Stimulated activated CD8-positive, alpha-beta memory T cell treated with anti-CD3 and anti-CD28 coated beads, Interleukin-7, amount 100 ng/mL, for 4 hours (primary cell): Measurements from ENCODE around the gene NELFA.

Experiments
- DNase-seq, 2 donors: peaks; one replicate each; pipeline ENCODE4 v3.0.0-alpha.2; 2020; ENCODE audit warnings: low read depth in 2 of 2

Gene NELFA

DNA sequence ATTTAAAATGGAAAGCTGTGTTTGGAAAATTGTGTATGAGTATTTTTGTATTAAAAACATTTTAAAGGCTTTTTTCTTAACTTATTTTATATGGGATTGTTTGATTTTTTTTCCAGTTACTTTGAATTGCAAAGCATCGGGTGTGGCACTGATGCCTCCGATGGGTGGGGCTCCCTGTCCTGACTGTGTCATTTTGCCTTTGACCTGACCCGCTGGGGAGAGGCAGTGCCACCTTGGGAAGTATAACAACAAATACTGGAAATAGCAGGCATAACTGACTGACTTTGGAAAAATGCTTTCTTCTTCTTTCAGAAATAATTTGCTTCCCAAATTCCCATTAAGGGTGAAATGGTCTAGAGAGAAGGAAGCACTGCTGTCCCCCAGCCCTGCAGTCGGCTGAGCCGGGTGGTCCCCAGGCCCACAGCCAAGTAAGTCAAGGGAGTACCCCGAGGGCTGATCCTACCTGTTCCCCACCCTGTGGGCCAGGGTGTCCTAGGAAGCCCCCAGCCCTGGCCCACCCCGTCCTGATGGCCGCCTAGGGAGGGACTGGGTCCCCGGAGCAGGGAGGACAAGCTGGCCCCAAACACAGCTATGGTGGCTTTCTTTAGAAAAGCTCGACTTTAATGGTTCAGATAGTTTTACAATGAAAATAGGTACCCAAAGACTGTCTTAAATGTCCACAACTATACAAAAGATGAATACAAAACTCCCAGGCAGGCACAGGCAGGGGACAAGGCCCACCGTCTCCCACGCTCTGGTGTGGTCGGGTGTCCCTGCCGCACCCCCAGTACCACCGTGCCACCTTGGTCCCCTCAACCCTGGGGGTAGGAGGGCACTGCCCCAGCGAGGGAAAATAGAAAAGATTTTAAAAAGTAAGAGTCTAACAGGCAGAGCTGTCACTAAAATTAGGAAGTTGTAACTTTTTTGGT lies 26.4 kb downstream of the NELFA start:
- no peak for DNase-seq

DNA sequence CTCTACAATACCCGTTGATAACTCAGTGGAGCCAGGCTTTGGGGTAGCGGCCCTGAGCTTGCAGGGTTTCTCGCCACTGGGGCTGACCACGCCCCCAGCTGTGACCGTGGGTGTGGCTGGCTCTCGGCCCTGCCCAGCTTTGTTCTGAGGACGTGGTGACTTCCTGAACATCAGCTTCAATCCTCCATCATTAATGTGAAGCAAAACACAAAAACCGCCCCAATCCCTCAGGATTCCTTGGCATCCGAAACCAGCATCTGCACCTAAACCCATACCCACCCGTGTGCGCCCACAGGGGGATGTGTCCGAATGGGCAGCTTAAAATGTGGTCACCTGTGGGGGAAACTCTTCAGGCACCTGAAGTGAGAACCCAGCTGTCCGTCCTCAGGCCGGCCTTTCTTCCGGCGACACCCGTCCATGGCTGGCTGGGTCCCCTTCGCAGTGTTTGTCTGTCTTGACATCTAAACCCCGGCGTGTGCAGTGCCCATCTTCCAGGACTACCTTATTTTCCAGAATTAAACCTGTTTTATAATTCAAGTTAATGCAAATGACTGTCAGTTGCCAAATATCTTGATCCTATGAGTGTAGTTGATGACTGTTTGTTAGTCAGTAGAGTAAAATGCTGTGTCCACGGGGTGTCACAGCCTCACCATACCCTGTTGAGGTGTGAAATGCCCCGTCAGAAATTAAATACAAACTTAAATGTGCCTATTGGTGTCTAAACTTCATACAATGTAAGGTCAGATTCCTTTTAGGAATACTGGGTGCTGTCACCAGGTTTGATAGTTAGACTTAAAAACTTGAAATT lies 27.3 kb downstream of the NELFA start:
- DNase-seq, result no peak

GRCh38 chr4:1980561-1981041 lies 28.2 kb downstream of the NELFA start:
- DNase-seq, result no peak

GRCh38 chr4:1979477-1980196 lies 29.1 kb downstream of the NELFA start:
- DNase-seq, result no peak

DNA sequence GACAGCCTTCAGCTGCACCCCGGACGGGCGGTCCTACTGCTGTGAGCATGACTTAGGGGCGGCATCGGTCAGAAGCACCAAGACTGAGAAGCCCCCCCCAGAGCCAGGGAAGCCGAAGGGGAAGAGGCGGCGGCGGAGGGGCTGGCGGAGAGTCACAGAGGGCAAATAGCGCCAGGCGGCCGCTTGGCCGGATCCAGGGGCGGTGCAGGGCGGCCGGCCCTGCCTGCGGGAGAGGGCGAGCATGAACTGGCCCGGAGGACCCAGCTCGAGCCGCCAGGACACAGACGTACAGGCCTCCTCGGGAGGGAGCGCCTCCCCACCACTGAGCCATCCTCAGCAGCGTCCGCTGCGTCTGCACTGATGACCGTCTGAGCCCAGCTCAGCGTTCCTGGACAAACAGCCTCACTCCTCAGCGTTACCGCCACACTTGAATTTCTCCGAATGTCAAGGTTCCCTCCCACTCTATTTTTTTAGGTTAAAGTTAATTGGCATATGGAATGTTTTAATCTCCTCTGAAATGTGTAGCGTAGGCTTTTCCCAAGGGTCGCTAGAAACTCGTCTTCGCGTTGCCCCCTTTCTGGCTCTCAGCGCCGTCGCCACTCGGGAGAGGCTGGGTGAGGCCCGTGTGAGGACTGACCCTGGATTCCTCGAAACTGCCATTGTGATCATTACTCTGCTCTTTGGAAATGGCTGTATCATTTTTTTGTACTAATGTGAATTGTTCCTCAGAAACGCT lies 29.9 kb downstream of the NELFA start:
- DNase-seq, result no peak

DNA sequence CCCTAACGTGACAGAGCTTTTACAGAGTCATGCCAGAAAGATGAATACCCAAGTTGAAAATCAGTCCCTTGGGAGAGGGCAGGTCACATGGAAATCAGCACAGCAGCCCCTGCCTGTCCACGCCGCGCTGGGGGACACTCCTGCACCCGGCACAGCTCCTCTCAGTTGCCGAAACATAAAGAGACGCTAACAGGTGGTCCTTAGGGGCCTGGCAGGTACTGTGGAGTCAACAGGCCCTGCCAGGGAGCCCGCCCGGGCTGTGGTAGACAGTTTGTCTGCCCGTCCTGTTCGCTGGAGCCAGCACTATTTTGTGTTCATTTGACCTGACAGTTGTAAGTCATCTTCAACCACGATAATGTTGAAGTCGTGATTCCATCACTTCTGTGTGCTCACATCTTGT lies 30.5 kb downstream of the NELFA start:
- DNase-seq, result no peak

DNA sequence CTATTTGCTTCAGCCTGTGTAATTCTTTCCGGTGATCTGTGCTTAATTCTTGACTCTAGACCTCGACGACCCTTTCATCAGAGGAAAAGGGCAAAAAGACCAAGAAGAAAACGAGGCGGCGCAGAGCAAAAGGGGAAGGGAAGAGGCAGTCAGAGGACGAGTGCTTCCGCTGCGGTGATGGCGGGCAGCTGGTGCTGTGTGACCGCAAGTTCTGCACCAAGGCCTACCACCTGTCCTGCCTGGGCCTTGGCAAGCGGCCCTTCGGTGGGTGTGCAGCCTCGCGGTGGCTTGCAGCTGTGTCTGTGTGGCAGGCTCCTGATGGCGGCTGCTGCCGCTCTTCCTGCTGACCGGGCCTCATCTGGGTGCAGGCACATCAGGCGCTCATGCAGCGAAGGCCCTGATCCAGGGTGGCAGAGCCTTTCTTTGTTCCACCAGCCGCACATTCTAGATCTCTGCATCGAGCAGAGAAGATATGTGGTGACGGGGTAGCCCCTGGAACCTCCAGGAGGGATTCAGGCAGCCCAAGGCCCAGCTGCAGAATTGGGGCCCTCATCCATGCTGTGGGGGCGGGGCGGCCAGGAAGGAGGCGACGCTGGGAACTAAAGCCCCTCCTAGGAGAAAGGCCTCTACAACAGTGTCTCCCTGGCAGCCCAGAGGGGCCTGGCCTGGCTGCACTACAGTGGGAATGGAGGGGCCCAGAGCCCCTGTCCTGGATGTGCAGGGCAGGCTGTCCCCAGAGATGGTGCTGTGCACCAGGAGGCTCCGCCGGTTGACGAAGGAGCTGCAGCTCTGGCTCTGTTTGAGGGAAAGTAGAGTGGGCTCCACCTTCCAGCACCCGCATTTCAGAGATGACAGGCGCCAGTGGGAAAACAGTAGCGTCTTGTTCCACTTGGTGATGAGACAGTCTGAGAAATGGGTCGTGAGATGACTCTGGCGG lies 32.1 kb downstream of the NELFA start:
- no peak for DNase-seq

DNA sequence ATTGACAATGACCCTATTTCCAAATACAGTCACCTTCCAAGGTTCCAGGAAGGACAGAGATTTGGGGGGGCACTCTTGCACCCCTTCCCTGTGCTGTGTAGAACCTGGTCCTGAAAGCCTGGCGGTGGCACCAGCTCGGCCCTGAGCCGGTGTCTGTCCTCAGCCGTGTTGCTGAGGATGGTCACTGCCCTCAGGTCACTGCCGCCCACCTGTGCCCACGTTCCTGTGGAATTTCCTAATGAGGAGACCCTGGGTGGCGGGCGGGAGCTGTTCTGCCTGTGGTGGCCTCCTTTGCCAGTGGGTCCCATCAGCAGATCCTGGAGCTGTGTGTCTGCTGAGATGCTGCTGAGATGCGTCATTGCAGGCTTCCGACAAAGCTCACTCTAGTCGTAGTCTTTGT lies 32.9 kb downstream of the NELFA start:
- DNase-seq, result no peak

DNA sequence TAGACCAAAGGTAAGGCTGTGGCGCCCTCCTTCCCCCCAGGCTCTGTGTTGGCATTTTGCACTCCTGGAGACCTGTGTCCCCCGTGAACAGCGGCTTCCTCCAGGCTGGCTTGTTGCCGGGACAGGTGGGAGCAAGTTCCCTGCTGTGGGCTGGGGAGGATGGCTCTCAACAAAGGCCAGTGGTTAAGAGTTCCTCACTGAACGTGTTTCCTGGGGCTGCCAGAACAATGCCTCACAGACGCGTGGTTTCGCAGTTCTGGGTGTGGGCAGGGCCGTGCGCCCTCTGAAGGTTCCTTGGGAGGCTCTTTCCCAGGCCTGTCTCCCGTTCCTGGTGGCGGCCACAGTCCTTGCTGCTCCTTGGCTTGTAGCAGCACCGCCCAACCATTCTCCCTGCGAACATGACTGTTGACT lies 33.4 kb downstream of the NELFA start:
- no peak for DNase-seq

DNA sequence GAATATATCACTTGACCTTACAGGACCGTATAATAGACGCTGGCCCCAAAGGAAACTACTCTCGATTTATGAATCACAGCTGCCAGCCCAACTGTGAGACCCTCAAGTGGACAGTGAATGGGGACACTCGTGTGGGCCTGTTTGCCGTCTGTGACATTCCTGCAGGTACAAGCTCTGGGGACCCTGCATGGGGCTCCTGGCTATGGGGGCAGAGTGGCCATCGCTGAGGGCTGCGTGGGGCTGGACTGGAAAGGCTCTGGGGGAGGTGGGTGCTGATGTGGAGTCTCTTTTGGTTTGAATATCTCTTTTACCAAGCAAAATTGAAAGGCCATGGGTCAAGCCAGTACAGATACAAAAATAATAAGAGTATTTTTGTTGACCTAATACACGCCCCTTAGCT lies 33.9 kb downstream of the NELFA start:
- DNase-seq, result no peak

DNA sequence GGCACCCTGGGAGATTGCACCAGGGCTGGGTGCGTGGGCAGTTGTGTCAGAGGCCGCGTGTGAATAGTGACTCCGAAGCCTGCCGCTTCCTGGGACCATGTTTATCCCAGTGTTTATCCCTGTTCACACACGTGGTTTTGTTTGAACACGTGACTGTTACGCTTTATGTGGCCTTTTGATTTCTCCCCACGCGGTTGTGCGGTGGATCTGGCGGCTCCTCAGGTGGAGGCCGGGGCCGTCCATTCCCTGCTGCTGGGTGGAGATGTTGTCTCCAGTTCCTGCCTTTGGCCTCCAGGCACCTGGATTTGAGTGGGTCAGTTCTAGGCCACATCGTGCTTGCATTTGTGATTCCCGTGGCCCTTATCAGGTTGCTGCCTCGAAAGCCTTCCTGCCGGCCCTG lies 35.1 kb downstream of the NELFA start:
- no peak for DNase-seq

- DNase-seq, result no peak
Measured at GRCh38 chr4:1973218-1973617, 35.6 kb downstream of the NELFA start.

GRCh38 chr4:1972414-1972813 lies 36.4 kb downstream of the NELFA start:
- no peak for DNase-seq

DNA sequence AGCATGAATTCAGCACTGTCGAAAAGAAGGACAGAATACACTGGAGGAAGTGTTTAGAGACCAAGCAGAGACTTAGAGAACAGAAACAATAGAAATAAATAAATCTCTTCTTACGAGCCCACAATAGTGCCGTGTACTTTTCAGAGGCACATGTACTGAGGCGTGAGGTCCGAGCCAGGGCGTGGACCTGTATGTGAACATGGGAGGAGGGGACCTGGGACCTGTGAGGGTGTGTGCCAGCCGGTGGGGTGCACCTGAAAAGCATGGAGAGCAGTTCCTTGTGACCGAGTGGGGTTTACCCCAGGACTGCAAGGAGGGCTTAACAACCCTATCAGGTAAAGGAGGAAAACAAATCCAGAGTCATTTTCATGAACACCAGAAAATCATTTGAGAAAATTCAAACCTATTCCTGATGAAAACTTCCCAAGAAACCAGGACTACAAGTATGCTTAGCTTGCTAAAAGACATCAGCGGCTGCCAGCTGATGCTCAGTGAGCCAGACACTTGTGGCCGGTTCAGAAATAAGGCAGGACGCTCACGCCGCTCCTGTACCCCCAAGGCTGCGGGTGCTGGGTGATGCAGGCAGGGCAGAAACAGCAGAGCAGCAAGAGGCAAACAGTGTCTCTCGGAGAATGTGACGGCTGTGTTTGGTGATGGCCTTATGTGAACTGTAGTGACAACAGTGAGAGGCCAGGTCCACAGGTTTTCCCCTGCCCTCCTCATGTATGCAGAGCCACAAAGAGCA lies 37.1 kb downstream of the NELFA start:
- DNase-seq, result no peak

DNA sequence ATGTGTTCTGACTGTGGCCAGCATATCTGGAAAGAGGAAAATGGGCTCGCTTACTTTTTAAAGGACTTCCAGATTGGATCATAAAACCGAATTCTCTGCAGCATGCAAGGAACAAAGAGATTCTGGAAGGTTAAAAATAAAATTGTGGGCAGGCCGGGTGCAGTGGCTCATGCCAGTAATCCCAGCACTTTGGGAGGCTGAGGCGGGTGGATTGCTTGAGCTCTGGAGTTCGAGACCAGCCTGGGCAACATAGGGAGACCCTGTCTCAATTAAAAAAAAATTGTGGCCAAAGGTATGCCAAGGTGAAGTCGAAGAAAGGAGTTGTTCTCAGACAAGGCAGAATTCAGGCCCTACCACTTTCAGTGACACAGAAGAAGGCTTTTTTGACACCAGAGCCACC lies 37.8 kb downstream of the NELFA start:
- DNase-seq, result no peak

- DNase-seq, result no peak
Measured at GRCh38 chr4:1969928-1970723, 38.6 kb downstream of the NELFA start.

- DNase-seq, result no peak
Measured at GRCh38 chr4:1968686-1969295, 40.0 kb downstream of the NELFA start.

GRCh38 chr4:1967512-1968149 lies 41.1 kb downstream of the NELFA start:
- DNase-seq, result no peak
